Esophagus muscularis mucosa (tissue), 3 donors: ENCODE results near the gene SLC16A13.

Experiments
- CTCF ChIP-seq, 3 experiments: fragments of 200-600 bp in 2 of 3; fragments of 450-650 bp in 1 of 3; sonication (generic) in 2 of 3; IDR thresholded peaks; one replicate each; pipeline ENCODE4 v1.5.1; 2017 to 2019; ENCODE audit warnings: antibody characterized with exemption in 3 of 3, mild to moderate bottlenecking in 2 of 3, moderate library complexity in 1 of 3
- POLR2AphosphoS5 ChIP-seq, 2 donors: sonication (generic); formaldehyde crosslinking; IDR thresholded peaks; one replicate each; pipeline ENCODE4 v1.6.1; 2017; ENCODE audit warnings: antibody characterized with exemption in 2 of 2

- no peak for TF ChIP-seq POLR2AphosphoS5 (IDR thresholded peaks at IDR 0.05)
- no peak for TF ChIP-seq CTCF (IDR thresholded peaks at IDR 0.05)
Measured at GRCh38 chr17:7084088-7084487, 48.3 kb downstream of the SLC16A13 start.
